HEK293 (cell line): ENCODE data around the gene PACS2.

Experiments
- CTCF ChIA-PET: fragments of 350-600 bp; formaldehyde crosslinking; extraction: SDS; loops from one replicate; lab custom pipeline; 2021; ENCODE audit warnings: antibody characterized with exemption; lab: Yijun Ruan, JAX
- POLR2A ChIA-PET: fragments of 300-600 bp; formaldehyde crosslinking; extraction: SDS; loops from one replicate; lab custom pipeline; 2020; ENCODE audit warnings: antibody characterized with exemption, inconsistent platforms; lab: Yijun Ruan, JAX
- H3K27ac ChIP-seq: fragments of 200-500 bp; sonication (Bioruptor generic); 2 replicates; pipeline ENCODE4 v1.5.1; 2014; ENCODE audit warnings: low read depth, low read length, control low read depth, inconsistent platforms; ENCODE audit errors: extremely low read depth
- H3K36me3 ChIP-seq, 2 experiments: fragments of 200-500 bp in 1 of 2; sonication (Bioruptor generic) in 1 of 2; 1 replicate in 1 of 2; 2 replicates in 1 of 2; pipeline ENCODE4 v1.5.1; 2014 to 2017; ENCODE audit warnings: inconsistent platforms in 2 of 2, low read length in 2 of 2; ENCODE audit not compliant: control insufficient read depth in 2 of 2, insufficient read depth in 1 of 2
- H3K4me1 ChIP-seq: fragments of 200-500 bp; sonication (Bioruptor generic); 2 replicates; pipeline ENCODE4 v1.5.1; 2014; ENCODE audit warnings: mild to moderate bottlenecking, low read length, inconsistent platforms; ENCODE audit not compliant: control insufficient read depth, insufficient read depth
- H3K4me3 ChIP-seq: 2 replicates; pipeline ENCODE4 v1.5.1; 2011; ENCODE audit warnings: low read depth, mild to moderate bottlenecking, control low read depth, low read length, moderate library complexity
- H3K9me3 ChIP-seq: fragments of 200-500 bp; sonication (Bioruptor generic); 2 replicates; pipeline ENCODE4 v1.5.1; 2014; ENCODE audit warnings: low read depth, low read length, inconsistent platforms; ENCODE audit not compliant: control insufficient read depth, insufficient read depth
- PRDM4 ChIP-seq: fragments of 450-650 bp; formaldehyde crosslinking; IDR thresholded peaks from 2 replicates; pipeline ENCODE4 v1.5.1; 2017; ENCODE audit warnings: missing biosample characterization, missing genetic modification characterization
- ZNF146 ChIP-seq: fragments of 450-650 bp; formaldehyde crosslinking; IDR thresholded peaks from 2 replicates; pipeline ENCODE4 v1.5.1; 2016; ENCODE audit warnings: missing biosample characterization, missing genetic modification characterization
- ZNF350 ChIP-seq: fragments of 450-650 bp; formaldehyde crosslinking; IDR thresholded peaks from 2 replicates; pipeline ENCODE4 v1.5.0; 2017; ENCODE audit warnings: missing biosample characterization, mild to moderate bottlenecking, missing genetic modification characterization
- ZNF48 ChIP-seq: fragments of 450-650 bp; formaldehyde crosslinking; IDR thresholded peaks from 2 replicates; pipeline ENCODE4 v1.5.1; 2016; ENCODE audit warnings: missing biosample characterization, missing genetic modification characterization
- ZNF704 ChIP-seq: fragments of 450-650 bp; formaldehyde crosslinking; IDR thresholded peaks from 2 replicates; pipeline ENCODE4 v1.5.1; 2016; ENCODE audit warnings: missing biosample characterization, missing genetic modification characterization
- ZNF777 ChIP-seq: fragments of 450-650 bp; formaldehyde crosslinking; IDR thresholded peaks from 2 replicates; pipeline ENCODE4 v1.5.1; 2017; ENCODE audit warnings: missing biosample characterization, missing genetic modification characterization, borderline replicate concordance
- TF ChIP-seq, protein P1 (sequence below): fragments of 450-650 bp; formaldehyde crosslinking; conservative IDR thresholded peaks from 2 replicates; pipeline ENCODE4 v1.5.1; 2016; ENCODE audit warnings: low read depth, missing biosample characterization, missing genetic modification characterization
- TF ChIP-seq, protein P2 (sequence below): fragments of 450-650 bp; formaldehyde crosslinking; IDR thresholded peaks from 2 replicates; pipeline ENCODE4 v1.5.1; 2016; ENCODE audit warnings: missing biosample characterization, missing genetic modification characterization, low read depth

Gene PACS2

GRCh38 chr14:105279642-105280361, 34.7 kb upstream of the PACS2 start:
- no peaks in the 10 kb centered on the region for H3K9me3 ChIP-seq
- CTCF ChIA-PET, result interaction anchor here (0.6 kb wide), 1 partner anchor 9 kb away, joined by 3 read pairs; no protein-coding TSS in a partner anchor

More at GRCh38 chr14:105279642-105280361, 34.7 kb upstream of the PACS2 start:
- H3K27ac ChIP-seq, result no peak overlapping the region
- POLR2A ChIA-PET, result interaction anchor here (1.3 kb wide), 1 partner anchor 21 kb away, joined by 5 read pairs; the partner anchor contains the start of gene BRF1
- H3K4me3 ChIP-seq, result no peak overlapping the region
- no peaks in the 10 kb centered on the region for H3K4me1 ChIP-seq
- TF ChIP-seq ZNF777 (tag by site-specific recombination) (no peak), ZNF48 (tag by site-specific recombination) (no peak), ZNF146 (tag by site-specific recombination) (peak; percentile 62), ZNF350 (no peak), PRDM4 (no peak), ZNF704 (tag by site-specific recombination) (no peak)
- TF ChIP-seq, protein P1, sequence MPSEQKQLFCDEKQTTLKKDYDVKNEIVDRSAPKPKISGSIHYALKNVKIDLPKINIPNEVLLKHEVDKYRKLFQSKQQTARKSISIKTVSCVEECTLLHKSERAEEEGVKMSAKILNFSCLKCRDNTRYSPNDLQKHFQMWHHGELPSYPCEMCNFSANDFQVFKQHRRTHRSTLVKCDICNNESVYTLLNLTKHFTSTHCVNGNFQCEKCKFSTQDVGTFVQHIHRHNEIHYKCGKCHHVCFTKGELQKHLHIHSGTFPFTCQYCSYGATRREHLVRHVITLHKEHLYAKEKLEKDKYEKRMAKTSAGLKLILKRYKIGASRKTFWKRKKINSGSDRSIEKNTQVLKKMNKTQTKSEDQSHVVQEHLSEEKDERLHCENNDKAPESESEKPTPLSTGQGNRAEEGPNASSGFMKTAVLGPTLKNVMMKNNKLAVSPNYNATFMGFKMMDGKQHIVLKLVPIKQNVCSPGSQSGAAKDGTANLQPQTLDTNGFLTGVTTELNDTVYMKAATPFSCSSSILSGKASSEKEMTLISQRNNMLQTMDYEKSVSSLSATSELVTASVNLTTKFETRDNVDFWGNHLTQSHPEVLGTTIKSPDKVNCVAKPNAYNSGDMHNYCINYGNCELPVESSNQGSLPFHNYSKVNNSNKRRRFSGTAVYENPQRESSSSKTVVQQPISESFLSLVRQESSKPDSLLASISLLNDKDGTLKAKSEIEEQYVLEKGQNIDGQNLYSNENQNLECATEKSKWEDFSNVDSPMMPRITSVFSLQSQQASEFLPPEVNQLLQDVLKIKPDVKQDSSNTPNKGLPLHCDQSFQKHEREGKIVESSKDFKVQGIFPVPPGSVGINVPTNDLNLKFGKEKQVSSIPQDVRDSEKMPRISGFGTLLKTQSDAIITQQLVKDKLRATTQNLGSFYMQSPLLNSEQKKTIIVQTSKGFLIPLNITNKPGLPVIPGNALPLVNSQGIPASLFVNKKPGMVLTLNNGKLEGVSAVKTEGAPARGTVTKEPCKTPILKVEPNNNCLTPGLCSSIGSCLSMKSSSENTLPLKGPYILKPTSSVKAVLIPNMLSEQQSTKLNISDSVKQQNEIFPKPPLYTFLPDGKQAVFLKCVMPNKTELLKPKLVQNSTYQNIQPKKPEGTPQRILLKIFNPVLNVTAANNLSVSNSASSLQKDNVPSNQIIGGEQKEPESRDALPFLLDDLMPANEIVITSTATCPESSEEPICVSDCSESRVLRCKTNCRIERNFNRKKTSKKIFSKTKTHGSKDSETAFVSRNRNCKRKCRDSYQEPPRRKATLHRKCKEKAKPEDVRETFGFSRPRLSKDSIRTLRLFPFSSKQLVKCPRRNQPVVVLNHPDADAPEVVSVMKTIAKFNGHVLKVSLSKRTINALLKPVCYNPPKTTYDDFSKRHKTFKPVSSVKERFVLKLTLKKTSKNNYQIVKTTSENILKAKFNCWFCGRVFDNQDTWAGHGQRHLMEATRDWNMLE, result no peak
- TF ChIP-seq, protein P2, sequence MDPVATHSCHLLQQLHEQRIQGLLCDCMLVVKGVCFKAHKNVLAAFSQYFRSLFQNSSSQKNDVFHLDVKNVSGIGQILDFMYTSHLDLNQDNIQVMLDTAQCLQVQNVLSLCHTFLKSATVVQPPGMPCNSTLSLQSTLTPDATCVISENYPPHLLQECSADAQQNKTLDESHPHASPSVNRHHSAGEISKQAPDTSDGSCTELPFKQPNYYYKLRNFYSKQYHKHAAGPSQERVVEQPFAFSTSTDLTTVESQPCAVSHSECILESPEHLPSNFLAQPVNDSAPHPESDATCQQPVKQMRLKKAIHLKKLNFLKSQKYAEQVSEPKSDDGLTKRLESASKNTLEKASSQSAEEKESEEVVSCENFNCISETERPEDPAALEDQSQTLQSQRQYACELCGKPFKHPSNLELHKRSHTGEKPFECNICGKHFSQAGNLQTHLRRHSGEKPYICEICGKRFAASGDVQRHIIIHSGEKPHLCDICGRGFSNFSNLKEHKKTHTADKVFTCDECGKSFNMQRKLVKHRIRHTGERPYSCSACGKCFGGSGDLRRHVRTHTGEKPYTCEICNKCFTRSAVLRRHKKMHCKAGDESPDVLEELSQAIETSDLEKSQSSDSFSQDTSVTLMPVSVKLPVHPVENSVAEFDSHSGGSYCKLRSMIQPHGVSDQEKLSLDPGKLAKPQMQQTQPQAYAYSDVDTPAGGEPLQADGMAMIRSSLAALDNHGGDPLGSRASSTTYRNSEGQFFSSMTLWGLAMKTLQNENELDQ (tag by site-specific recombination), result no peak
- H3K36me3 ChIP-seq, result peaks cover 0 to 12% of the 10 kb centered on the region in 2 experiments; a peak in 2 of 3 replicates
